ENCODE measurements around the gene FRZB. TPM values are rescaled to one million over a fixed set of nuclear protein-coding genes. Genes with fewer than 3 reads are reported as not detected.

The FRZB gene
- total RNA-seq, 1 donor from 2014 or later: 2.2 TPM

DNA sequence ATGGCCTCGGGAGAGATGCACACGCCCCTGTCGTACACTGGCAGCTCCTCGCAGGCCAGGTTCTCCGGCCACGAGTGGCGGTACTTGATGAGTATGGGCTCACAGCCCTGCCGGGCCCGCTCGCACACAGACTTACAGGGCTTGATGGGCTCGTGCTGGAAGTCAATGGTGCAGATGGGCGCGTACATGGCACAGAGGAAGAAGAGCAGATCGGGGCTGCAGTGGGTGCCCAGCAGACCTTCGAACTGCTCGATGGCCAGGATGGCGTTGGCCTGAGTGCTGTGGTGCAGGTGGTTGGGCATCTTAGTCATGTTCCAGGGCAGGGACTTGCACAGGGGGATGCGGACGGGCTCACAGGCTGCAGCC lies 359 bp downstream of the FRZB start:
- peaks cover 4% of the 10 kb centered on the region for H3K27me3 Mint-ChIP-seq (ENCODE audit: unreplicated experiment)
- peak; percentile 30 for DNase-seq
- TF ChIP-seq, protein P1, sequence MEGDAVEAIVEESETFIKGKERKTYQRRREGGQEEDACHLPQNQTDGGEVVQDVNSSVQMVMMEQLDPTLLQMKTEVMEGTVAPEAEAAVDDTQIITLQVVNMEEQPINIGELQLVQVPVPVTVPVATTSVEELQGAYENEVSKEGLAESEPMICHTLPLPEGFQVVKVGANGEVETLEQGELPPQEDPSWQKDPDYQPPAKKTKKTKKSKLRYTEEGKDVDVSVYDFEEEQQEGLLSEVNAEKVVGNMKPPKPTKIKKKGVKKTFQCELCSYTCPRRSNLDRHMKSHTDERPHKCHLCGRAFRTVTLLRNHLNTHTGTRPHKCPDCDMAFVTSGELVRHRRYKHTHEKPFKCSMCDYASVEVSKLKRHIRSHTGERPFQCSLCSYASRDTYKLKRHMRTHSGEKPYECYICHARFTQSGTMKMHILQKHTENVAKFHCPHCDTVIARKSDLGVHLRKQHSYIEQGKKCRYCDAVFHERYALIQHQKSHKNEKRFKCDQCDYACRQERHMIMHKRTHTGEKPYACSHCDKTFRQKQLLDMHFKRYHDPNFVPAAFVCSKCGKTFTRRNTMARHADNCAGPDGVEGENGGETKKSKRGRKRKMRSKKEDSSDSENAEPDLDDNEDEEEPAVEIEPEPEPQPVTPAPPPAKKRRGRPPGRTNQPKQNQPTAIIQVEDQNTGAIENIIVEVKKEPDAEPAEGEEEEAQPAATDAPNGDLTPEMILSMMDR (IDR thresholded peaks at IDR 0.05; ENCODE audit: partially characterized antibody, unreplicated experiment): no peak
- peak overlapping the region; percentile 44 for H3K27ac Mint-ChIP-seq (ENCODE audit: unreplicated experiment)
- H3K4me3 Mint-ChIP-seq (ENCODE audit: unreplicated experiment): peak overlapping the region; percentile 97
- H3K4me1 Mint-ChIP-seq (ENCODE audit: low read depth, unreplicated experiment): peaks cover 17% of the 10 kb centered on the region
- H3K36me3 Mint-ChIP-seq (ENCODE audit: unreplicated experiment): peaks cover 5% of the 10 kb centered on the region
- peaks cover 5% of the 10 kb centered on the region for H3K9me3 Mint-ChIP-seq (ENCODE audit: unreplicated experiment)

GRCh38 chr2:182864949-182865570 lies 1.4 kb downstream of the FRZB start:
- TF ChIP-seq, protein P1 (IDR thresholded peaks at IDR 0.05; ENCODE audit: partially characterized antibody, unreplicated experiment): no peak
- H3K27me3 Mint-ChIP-seq (ENCODE audit: unreplicated experiment): peaks cover 4% of the 10 kb centered on the region
- H3K4me3 Mint-ChIP-seq (ENCODE audit: unreplicated experiment): no peak overlapping the region
- peaks cover 17% of the 10 kb centered on the region for H3K4me1 Mint-ChIP-seq (ENCODE audit: low read depth, unreplicated experiment)
- DNase-seq: no peak
- H3K36me3 Mint-ChIP-seq (ENCODE audit: unreplicated experiment): peaks cover 5% of the 10 kb centered on the region
- H3K9me3 Mint-ChIP-seq (ENCODE audit: unreplicated experiment): peaks cover 5% of the 10 kb centered on the region
- H3K27ac Mint-ChIP-seq (ENCODE audit: unreplicated experiment): no peak overlapping the region

- Mint-ChIP-seq H3K27ac (ENCODE audit: unreplicated experiment) (no peak overlapping the region), H3K36me3 (ENCODE audit: unreplicated experiment) (peaks cover 5% of the 10 kb centered on the region), H3K9me3 (ENCODE audit: unreplicated experiment) (peaks cover 5% of the 10 kb centered on the region), H3K27me3 (ENCODE audit: unreplicated experiment) (peaks cover 4% of the 10 kb centered on the region), H3K4me3 (ENCODE audit: unreplicated experiment) (no peak overlapping the region), H3K4me1 (ENCODE audit: low read depth, unreplicated experiment) (peaks cover 17% of the 10 kb centered on the region)
- TF ChIP-seq, protein P1 (IDR thresholded peaks at IDR 0.05; ENCODE audit: partially characterized antibody, unreplicated experiment): no peak
- no peak for DNase-seq
Observed at GRCh38 chr2:182863642-182864041, 2.8 kb downstream of the FRZB start.

DNA sequence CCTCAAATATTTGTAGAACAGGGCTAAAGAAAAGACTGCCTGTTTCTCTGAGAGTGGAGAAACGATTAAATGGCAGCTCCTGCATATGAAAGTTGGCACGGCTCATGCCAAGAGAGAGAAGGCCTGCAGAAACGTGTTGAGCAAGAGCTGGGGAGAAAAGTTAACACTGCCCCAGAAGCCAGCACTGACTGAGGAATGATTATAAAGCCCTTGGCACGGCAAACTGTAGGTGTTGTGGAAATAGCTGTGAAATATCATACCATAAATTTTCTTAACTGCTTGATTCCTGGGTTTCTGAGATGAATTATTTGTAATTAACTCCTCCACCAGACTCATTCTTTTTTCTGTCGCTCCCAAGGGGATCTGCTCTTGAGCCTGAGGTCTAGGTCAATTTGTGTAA lies 4.3 kb downstream of the FRZB start:
- Mint-ChIP-seq H3K9me3 (ENCODE audit: unreplicated experiment) (peaks cover 5% of the 10 kb centered on the region), H3K27me3 (ENCODE audit: unreplicated experiment) (peaks cover 4% of the 10 kb centered on the region), H3K27ac (ENCODE audit: unreplicated experiment) (no peak overlapping the region), H3K36me3 (ENCODE audit: unreplicated experiment) (peaks cover 5% of the 10 kb centered on the region), H3K4me1 (ENCODE audit: low read depth, unreplicated experiment) (peaks cover 6% of the 10 kb centered on the region), H3K4me3 (ENCODE audit: unreplicated experiment) (no peak overlapping the region)
- DNase-seq: no peak
- TF ChIP-seq, protein P1 (IDR thresholded peaks at IDR 0.05; ENCODE audit: partially characterized antibody, unreplicated experiment): no peak

GRCh38 chr2:182860858-182861257 lies 5.6 kb downstream of the FRZB start:
- peaks cover 3% of the 10 kb centered on the region for H3K9me3 Mint-ChIP-seq (ENCODE audit: unreplicated experiment)
- no peak overlapping the region for H3K27ac Mint-ChIP-seq (ENCODE audit: unreplicated experiment)
- TF ChIP-seq, protein P1 (IDR thresholded peaks at IDR 0.05; ENCODE audit: partially characterized antibody, unreplicated experiment): no peak

More at GRCh38 chr2:182860858-182861257, 5.6 kb downstream of the FRZB start:
- Mint-ChIP-seq H3K4me3 (ENCODE audit: unreplicated experiment) (no peak overlapping the region), H3K4me1 (ENCODE audit: low read depth, unreplicated experiment) (peaks cover 3% of the 10 kb centered on the region), H3K36me3 (ENCODE audit: unreplicated experiment) (peaks cover 4% of the 10 kb centered on the region), H3K27me3 (ENCODE audit: unreplicated experiment) (peaks cover 2% of the 10 kb centered on the region)
- DNase-seq: no peak

All from glutamatergic neuron (in vitro differentiated cells).